Raji (cell line): ENCODE measurements around the gene HTR6.

Experiments used
- POLR2A ChIP-seq: IDR thresholded peaks from 2 replicates; pipeline ENCODE4 v1.6.1; 2011; ENCODE audit warnings: low read depth, low read length, control low read depth; ENCODE audit not compliant: insufficient read depth

HTR6 gene

DNA sequence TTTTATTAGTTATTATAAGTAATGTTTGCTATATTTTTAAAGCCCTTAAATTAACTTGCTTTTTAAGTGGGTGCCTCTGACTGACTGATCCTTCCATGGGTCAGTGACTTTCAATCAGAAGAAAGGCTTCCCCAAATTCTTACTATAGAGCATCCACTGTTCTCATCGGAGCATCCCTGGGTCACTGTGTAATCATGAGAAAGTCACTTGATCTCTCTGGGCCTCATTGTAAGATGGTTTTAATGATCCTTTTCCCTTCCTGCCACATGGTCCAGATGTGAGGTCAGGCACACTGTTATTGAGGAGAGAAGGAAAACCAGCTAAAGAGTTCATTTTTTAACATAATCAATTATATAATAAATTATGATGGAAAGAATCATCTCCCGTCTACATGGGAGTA lies 31.6 kb upstream of the HTR6 start:
- TF ChIP-seq POLR2A, result no peak

DNA sequence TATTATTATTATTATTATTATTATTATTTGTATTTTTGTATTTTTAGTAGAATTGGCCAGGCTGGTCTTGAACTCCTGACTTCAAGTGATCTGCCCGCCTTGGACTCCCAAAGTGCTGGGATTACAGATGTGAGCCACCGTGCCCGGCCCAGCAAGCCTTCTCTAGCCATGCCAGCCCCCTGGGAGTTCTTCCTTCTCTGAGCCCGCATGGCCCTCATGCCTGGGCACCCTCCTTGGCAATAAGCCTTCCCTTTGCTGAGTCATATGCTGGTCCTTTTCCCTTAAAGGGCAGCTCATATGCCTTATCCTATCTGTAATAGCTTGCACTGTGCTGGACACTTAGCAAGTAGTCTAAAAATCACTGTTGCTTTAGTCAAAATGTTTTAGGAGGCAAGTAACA lies 29.0 kb upstream of the HTR6 start:
- no peak for TF ChIP-seq POLR2A

DNA sequence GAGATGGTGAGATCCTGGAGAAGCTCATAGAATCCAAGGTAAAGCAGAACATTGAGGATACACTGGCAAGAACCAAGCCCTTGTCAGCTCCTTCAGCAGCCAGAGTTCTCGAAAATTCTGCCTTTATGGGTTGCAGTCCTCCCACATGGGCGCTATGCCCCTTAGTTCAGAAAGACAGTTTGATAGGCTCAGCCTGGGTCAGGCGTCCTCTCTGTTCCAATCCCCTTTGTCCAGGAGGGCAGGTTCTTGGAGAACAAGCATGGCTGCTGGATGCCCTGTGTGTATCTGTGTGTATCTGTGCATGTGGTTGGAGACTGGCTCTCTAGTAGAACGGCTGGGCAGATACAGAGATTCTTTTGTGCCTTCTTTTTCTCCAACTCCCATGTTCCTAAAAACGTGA lies 28.6 kb upstream of the HTR6 start:
- TF ChIP-seq POLR2A, result no peak

DNA sequence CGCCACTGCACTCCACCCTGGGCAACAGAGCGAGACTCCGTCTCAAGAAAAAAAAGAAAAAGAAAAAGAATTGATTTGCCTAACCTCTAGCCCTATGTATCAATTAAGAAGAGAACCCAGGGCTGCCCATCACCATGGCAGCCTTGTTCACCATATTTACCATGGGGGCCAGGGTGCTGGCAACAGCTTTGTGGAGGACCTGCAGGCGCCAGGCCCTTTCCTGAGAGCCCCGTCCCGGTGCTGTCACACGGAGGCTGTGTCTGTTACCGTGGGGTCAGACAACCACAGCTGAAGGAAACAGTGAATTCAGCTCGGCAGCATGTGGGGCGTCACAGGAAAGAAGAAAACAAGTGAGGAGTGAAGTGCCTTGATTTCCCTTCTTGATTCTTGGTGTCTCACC lies 27.1 kb upstream of the HTR6 start:
- no peak for TF ChIP-seq POLR2A

DNA sequence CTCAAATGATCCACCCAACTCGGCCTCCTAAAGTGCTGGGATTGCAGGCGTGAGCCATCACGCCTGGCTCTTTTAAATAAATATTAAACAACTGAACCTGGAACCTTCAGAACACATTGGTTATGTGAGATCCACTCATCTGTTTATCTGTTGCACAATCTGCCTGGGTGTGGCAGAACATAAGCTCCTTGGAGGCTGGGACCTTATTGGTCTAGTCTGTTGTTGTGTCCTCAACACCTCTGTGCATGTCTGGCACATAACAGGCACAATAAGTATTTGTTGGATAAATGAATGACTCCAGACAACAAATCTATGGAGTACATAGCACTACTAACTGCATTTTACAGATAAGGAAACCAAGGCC lies 24.7 kb upstream of the HTR6 start:
- TF ChIP-seq POLR2A, result no peak

DNA sequence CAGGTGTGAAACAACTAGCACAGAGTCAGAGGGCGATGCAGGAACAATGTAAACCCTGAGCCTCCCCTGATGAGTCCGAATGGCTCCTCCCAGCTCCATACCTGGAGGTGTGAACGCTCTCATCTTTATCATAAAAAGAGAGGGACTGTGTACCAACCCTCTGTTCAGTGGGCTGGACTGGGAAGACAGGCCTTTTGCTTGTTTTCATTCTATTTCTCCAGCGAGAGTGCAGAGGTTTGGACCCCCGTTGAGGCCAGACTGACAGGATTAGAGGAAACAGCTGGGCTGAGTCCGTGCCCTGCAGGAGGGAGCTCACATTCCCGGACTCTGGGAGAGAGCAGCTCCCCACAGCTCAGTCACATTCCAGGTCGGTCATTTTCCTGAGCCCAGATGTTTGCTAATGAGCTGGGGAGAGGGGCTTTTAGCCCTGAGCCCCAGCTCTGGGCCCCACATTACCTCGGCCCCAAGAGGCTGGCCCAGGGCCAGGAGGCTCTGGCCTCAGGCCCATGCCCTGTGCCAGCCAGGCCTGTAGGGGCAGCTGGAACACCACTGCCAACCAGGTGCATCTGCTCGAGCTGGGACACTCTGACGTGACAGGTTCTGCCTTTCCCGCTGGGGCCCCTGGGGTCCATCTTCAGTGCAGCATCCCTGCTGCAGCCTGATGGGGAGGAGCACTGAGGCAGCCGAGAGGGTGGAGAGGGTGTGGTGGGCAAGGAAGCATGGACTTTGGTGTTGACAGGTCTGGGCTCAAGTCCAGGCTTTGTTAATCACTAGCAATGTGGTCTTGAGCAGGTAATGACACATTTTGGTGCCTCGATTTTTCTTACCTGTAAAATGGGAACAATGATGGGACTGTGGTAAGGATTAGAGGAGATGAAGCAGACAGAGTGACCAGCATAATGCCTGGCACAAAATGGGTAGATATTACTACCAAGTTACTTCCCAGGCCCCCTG lies 24.0 kb upstream of the HTR6 start:
- TF ChIP-seq POLR2A, result no peak

DNA sequence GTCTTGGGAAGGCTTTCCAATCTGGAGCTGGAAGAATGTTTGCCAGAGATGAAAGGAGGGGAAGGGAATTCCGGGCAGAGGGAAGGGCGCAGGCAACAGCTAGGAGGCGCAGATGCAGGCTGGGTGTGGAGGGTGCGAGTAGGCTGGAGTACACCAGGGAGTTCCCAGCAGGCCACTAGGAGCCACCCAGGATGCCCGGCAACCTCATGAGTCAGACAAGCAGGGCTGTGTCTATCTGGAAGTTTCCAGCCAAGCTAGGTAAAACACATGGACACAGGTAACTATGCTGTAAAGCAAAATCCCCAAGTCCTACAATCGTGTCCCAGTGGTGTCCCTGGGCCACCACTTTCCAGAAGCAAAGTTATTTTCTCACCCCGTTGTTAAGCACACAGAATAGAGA lies 21.6 kb upstream of the HTR6 start:
- TF ChIP-seq POLR2A, result no peak

DNA sequence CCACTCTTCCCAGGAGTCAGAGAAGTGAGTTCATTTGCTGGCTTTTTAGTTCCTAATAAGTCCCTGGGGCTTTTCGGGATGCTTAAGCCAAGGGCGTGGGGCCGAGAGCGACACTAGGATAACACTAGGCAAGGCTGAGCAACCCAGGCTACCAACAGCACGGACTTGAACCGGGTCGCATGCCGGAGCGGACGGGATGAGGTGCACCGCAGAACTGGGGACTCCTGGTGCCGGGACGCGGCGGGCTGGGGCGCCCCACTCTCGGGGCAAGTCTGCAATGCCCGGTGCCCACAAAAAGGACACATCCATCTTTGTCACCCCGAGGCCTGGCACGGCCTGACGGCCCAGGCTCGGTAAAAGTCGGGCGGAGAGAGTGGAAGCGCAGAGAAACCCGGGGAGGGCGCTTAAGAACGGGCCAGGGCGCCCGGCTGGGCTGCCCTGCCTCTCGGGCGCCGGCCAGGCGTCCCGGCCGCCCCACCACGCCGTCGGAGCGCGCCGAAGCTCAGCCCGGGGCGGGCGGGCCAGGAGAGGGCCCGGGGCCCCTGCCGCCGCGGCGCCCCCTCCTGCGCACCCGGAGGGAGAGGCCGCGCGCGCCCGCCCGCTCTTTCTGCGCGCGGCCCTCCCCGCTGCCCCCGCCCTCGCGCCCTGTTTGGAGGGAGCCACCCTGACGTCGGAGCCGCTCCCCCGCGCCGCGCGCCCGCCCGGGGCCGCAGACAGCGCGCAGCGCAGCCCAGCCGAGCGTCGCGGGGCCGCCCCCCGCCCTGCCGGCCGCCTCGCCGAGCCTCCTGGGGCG lies 20.9 kb upstream of the HTR6 start, which contains the start of gene NBL1:
TSS of gene NBL1 (plus strand) at position 710 of the 793 bp plus-strand sequence. CDS start 10,720 bp downstream, outside the sequence.
- TF ChIP-seq POLR2A, result no peak

DNA sequence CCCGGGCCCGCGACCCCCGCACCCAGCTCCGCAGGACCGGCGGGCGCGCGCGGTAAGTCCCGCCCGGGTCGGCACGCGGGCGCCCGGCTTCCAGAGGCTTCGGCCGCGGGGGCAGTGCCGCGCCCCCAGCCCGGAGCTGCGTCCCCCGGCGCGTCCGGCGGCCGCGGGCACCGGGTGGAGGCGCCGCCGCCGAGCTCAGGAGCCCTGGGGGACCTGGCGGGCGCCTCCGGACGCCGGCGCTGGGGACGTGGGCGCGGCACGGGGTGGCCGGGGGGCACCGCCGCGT lies 20.3 kb upstream of the HTR6 start:
- TF ChIP-seq POLR2A, result no peak

DNA sequence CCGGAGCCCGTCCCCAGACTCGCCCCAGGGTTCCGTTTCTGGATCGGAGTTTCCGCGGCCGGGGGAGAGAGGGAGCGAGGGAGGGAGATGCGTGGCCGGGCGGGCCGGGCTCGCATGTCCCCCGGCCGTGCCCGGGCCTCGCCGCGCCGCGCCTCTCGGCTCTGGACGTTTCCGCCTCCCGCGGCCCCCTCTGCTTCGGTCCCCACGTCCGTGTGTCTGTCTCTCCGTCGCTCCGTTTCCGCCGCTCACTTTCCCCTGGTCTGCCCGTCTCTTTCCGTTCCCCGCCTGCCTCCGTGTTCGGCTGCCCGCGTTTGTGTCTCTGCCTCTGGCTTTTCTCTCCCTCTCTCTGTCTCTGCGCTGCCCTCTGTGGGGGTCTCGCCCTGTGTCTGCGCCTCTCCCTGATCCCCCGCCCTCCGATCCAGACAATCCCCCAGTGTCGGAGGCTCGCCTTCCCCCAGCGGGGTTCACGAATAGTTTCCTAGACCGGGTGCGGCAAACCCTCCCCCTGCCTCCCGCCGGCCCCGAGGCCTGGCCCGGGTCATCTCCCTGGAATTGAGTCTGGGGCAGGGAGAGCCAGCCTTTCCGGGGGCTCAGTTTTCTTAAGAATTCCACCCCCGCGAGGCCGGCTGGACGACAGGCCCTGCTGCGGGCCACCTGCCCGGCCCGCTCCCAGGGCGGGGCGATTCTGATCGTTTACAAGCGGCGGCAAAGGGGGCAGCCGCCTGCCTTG lies 19.8 kb upstream of the HTR6 start:
- no peak for TF ChIP-seq POLR2A

DNA sequence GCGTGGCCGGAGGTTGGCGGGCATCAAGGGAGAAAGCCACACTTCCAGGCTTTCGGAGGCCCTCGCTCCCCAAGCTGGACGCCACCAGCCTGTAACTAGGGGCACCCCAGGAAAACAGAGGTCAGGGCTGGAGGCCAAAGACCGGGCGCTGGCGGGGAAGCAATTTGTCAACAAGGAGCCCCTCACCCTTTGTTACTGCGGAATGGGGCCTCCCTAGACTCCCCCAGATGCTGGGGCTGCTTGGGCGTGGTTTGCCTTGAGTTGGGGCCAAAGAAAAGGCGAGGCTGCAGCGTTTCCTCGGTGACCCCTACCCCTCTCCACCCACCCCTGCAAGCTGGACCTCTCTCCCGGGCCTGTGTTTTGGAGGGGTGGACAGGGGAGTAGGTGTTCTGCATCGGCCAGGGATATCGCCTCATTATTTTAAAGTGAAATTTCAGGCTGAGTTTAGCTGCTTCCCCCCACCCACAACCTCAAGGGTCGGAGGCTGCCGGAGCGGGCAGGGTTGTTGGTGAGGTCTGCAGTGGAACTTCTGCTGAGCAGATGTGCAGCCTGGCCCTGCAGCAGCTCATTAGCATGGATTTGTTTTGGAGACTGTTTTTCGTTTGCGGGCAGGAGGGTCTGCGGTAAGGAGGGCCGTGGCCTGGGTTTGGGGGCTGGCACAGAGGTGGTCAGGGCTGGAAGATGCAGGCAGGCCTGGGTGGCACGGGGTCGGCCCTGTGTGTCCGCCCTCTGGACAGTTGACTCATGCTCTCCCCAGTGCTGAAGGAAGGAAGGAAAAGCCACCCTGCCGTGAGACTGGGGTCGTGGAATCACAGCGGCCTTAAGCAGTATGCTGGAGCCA lies 19.0 kb upstream of the HTR6 start:
- TF ChIP-seq POLR2A, result no peak

DNA sequence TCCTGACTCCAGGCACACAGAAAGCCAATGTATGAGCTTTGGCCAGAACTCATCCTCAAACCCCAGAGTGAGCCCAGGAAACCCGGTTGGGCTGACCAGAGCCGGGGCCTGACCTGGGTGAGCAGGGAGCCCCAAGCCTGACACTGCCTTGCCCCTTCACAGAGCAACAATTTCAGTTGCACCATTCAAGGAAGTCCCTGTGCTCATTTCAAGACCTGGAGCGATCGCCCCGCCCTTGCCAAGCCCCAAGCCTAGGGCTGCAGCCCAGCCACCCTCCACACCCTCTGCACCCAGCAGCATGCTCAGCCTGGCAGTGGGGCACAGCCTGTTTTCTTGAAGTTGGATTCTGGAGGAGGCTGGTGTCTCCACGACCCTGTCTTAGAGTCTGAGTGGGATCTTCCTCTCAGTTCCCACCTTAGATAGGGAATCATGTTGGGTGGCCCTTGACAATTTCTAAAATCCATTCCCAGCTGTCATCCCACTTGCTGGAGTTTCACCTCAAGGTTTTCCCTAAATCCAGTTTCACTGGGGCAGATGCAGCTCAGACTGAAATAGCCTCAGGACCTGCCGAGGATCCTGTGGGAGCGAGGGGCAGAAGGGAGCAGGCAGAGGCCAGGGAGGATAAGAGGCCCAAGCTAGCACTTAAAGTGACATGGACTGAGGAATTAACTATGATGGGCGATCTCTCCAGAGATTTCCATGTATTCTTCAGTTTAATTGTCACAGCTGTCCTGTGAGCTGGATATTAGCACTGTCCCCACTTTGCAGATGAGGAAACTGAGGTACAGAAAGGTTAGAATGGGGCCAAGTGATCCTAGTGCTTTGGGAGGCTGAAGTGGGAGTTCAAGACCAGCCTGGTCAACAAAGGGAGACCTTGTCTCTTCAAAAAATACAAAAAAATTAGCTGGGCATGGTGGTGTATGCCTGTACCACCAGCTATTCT lies 18.0 kb upstream of the HTR6 start:
- no peak for TF ChIP-seq POLR2A

DNA sequence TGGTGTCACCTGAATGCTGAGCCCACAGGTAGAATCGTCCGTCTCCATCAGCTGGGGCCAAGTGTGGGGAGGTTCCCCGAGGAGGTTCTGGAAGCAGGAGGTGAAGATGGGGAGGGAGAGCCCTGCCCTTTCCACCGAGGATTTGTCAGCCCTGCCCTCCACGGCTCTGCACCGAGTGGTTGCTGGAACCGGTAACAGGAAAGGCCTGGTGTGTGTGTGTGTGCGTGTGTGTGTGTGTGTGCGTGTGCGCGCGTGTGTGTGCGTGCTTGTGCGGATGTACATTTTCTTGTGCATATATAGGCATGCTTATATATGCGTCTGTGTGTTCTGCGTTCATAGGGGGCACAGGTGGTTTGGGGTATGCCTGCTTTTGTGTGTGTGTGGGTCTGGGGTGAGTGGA lies 17.0 kb upstream of the HTR6 start:
- TF ChIP-seq POLR2A, result no peak

DNA sequence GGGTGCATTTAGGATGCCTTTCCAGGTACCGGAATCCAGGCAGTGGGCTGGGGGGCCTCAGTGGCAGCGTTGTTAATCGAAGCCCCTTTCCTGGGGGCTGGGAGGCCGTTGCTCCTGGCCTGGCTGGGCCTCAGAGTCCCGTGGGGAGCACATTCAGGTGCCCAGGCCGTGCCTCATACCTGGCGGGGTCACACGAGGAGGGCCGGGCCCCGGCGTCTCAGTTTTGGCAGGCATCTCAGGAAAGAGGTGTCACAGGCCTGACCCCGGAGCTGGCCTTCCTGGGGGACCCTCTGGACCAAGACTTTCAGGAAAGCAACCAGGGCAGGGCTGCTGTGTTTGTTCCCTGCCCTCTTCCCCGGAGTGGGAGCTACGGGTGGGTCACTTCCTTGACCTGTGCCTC lies 16.4 kb upstream of the HTR6 start:
- no peak for TF ChIP-seq POLR2A

DNA sequence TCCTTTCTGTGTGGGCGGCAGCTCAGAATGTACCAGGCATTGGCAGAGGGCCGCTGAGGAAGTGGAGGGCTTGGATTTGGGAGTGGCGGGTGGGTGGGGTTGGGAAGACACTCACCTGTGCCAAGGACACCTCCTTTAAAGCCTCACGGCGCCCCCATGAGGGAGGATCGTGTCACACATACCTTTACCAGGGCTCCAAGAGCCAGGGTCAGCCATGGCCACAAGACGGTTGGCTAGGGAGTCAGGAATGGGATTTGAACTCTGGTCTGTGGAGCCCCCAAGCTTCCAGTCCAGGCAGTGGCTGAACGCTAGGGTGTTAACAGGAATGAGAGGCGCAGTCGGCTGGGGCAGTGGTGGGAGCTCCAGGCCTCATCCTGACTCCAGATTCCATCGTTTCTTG lies 16.0 kb upstream of the HTR6 start:
- no peak for TF ChIP-seq POLR2A
